ENCODE data around the gene C2orf92.
A peak's percentile ranks its signal among the peaks of the same experiment; 100 is the strongest.
"Not testable (repeated sequence)": the region's sequence is repeated elsewhere in the genome, so short reads cannot be mapped to it uniquely, and the experiment has no call there.

Gene C2orf92

DNA sequence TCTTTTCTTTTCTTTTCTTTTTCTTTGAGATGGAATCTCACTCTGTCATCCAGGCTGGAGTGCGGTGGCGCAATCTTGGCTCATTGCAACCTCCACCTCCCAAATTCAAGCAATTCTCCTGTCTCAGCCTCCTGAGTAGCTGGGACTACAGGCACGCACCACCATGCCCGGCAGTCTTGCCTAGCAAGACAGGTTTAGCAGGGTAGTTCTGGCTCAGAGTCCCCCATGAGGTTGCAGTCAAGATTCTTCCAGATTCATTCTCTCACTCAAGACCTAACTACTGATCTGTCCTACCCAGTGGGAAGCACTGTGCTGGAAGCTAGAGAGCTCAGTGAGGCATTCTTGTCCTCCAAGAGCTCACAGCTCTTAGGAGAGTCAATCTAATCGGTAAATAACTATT lies 26.2 kb downstream of the C2orf92 start:
- DNase-seq: no peak

DNA sequence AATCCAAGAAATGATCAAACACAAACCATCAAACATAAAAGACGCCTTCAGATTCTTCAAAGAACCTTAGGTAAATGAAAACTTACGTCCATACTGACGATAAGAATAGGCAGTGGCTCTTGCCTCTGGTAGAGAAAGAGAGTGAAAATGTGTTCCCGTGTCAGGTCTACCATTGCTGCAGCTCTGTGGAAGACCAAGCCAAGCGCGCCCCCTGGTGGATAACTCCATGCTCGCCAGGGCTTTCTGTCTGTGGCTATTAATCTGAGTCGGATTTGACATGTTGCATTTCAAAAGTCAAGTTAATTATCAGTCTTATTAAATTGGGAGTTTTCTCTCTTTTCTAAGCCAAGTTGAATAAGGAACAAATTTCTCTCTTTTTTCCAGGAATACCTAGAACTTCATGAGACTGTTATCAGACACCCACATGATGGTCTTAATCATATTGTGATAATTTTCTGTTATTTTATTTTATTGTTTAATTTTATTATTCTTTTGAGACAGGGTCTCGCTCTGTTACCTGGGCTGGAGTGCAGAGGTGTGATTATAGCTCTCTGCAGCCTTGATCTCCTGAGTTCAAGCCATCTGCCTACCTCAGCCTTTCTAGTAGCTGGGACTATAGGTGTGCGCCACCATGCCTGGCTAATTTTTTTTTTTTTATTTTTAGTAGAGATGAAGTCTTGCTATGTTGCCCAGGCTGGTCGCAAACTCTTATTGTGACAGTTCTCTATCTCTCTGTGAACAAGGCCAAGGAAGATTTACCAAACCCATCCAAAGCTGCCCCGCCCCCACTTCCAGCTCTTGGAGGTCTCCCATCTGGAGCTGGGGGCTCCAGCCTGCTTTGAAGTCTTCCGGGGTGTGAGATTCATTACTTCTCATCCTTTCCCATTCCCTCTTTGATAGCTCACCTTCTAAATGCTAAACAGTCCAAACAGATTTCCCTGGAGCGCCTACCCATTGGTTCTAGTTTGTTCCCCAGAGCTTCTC lies 28.0 kb downstream of the C2orf92 start:
- DNase-seq: peak; percentile 76

- DNase-seq: no peak
These were observed 29.0 kb downstream of the C2orf92 start for GRCh38 chr2:97698530-97698929.

DNA sequence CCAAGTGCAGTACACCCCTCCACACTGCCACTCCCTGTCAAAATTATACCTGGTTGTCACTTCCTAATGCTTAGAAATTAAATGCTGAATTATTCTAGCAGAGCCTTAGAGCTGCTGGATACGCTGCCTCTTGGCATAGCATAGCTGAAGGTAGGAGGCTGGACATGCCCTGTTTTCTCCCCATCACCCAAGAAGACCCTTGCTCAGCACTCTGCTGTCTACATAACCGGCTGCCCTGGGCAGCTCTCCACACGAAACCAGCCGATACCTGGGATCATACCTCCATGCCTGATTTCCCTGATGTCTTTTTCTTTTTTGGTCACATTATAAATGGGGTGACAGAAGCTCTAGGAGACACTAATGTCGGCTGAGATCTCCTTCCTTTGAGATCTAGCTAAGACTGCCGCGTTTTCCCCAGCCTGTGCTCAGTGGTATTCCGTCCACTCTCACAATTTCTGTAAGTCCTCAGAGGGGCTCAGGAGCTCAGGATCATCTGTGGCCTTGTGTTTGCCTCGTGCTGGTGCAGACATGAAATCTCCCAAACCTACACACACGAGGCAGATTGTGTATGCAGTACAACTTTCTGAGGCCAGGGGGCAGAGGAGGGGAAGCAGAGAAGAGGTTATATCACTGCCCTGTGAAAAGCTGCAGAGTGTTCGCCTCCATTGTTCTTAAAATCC lies 30.4 kb downstream of the C2orf92 start:
- peak; percentile 57 for DNase-seq

DNA sequence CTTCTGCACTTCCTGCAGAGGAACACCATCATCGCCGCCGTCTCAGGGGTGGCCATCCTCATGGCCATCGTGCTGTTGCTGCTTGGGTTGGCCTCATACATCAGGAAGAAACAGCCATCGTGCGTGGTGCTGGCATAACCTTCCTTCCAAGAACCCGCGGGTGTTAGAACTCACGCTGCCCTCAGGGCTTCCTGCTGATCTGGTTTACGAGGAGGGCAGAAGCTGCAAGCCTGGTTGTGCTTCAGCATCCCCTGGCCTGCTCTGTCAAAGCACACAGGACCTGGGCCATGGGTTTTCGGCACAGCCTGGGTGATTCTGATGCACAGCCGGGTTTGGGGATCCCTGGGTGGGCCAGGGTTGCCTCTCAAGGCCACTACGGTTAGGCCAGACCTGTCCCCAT lies 31.7 kb downstream of the C2orf92 start:
- DNase-seq: no peak

DNA sequence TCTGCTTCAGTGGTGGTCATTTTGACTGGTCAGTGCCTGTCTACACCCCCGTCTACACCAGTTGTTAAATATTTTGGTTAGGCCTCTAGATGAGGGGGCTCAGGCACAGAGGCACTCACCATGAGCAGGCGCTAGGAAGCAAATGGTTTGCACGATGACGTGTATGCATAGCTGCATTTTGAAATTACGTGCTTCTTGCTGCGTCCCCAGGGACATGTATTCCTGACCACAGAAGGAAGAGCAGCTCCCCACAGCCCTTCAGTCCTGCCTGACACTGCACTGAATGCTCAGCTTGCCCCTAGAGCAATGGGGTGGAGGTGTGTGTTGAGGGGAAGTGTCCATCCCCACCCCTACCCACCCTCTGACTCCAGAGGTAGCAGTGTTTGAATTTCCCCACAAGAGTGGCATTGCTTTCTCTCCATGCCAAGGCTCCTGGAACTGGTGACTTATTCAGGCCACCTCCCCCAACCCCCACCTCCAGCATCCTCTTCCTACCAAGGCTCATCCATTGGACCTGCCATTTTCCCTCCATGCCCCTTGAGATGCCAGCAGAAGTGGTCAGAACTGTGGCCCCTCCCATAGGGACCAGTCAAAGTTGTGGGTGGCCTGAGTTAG lies 32.4 kb downstream of the C2orf92 start:
- DNase-seq: no peak

GRCh38 chr2:97702731-97703470 lies 33.4 kb downstream of the C2orf92 start:
- DNase-seq: no peak

- DNase-seq: no peak
These were observed 34.2 kb downstream of the C2orf92 start for GRCh38 chr2:97703741-97704140.

GRCh38 chr2:97704989-97705388 lies 35.5 kb downstream of the C2orf92 start:
- no peak for DNase-seq

DNA sequence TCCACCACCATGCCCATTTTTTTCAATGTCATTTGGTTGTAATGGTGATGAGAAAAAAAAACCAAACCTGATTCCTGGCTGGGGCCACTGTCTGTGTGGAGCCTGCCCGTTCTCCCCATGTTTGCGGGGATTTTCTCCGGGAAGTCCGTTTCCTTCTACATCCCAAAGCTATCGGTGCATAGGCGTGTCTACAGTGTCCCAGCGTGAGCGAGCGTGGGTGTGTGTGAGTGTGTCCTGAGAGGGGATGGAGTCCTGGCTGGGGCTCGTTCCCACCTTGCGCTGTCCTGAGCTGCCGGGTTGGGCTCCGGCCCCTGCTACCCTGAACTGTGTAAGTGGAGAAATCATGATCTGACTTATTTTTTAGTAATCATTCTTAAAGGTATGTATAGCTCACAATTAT lies 36.6 kb downstream of the C2orf92 start:
- no peak for DNase-seq

DNA sequence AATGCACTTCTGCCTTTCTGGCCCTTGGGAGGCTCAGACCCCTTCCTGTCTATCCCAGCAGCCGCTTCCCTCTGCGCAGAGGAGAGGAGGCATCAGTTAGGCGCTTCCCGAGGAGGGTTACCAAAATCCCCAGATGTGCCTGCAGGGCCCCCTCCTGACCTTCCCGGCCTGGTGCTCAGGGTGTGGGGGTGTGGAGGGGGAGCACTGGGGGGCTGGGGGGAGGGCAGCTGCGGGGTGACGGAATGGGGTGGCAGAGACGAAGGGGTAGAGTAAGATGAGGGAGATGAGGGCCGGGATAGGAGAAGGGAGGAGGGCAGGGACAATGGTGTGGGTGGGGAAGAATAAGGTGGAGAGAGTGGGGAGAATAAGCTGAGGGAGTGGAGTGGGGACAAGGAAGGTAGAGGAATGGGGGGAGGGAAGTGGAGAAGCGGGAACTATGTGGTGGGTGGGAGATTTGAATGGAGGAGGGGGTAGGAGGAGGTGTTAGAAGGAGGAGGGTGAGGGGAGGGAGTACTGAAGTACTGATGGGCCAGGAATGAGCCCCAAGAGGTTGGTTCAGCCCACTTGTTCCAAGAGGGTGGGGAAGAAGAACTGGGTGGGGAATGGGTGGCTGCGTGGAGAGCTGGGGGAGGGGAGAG lies 37.3 kb downstream of the C2orf92 start:
- DNase-seq: no peak

DNA sequence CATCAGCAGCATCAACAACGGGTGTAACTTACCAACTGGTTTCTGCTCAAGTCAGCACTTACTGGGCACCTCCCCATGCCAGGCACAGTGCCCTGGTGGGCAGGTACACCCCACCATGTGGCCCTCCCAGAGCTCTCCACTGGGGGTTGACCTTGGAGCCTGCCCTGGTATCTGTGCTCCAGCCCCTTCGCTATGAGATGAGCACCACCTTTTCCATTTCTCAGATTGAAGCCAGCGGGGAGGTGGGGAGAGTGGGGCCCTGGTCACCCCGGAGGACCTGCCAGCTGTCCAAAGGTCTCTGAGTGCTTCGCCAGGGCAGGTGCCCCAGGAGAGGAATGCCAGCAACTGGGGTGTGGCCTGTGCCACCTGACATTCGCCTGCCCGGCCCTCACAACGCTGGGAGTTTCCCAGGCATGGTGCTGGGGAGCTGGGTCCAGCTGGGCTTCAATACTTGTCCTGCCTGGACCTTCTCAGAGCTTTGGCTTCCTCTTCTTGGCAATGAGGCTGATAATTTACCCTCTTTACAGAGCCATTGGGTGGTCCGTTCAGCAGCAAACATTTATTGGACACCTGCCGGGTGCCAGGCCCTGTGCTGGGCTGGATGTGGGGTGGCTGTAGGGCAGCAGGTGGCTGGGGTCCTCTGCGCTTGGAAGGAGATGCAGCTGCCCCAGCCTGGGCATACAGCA lies 38.0 kb downstream of the C2orf92 start:
- no peak for DNase-seq

DNA sequence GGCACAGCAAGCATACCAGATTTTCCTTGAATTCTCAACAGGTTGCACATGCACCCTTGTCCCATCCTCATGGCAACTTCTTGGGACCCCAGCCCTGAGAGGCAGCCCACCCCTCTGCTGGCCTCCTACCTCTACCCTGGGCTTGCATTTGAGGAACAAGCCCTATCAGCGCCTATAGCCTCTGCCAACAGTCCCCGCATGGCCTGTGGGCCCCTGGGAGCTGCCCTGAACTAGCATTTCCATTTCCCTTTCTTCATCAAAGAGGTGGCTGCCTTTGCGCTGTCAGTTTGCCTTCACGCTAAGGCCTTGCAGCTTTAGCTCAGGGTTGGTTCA lies 38.5 kb downstream of the C2orf92 start:
- DNase-seq: no peak

GRCh38 chr2:97708608-97709007 lies 39.1 kb downstream of the C2orf92 start:
- DNase-seq: no peak

DNA sequence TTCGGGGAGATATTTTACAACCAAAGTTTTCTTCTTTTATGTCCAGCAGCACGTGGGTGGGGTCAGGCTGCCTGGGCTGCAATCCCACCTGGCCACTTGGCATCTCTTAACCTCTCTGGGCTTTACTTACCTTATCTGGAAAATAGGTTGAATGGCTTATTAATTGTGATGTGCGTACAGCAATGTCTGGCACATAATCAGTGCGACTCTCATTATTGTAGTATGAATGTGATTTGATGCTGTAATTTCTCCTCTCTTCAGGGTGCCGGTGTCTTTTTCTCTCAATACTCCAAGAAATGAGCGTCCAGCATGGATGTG lies 41.8 kb downstream of the C2orf92 start:
- no peak for DNase-seq

DNA sequence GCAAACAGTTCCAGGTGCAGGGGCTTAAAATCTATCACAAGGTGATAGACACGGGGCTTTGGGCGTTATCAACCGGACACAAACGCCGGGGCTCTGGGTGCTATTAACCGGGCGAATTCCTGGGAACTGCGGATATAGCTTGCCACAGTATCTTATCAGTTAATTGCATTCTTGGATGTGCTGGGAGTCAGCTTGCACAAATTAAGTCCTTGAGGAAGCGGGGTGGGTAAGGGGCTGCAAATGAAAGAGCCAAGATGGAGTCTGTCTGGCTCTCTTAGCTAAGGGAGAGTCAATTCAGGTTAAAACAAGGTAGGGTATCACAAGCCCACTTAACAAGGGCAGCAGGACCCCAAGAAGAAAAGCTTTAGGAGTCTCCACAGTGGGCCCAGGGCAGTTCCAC lies 42.7 kb downstream of the C2orf92 start:
- not testable (repeated sequence) for DNase-seq

GRCh38 chr2:97712693-97713295 lies 43.3 kb downstream of the C2orf92 start:
- no peak for DNase-seq

DNA sequence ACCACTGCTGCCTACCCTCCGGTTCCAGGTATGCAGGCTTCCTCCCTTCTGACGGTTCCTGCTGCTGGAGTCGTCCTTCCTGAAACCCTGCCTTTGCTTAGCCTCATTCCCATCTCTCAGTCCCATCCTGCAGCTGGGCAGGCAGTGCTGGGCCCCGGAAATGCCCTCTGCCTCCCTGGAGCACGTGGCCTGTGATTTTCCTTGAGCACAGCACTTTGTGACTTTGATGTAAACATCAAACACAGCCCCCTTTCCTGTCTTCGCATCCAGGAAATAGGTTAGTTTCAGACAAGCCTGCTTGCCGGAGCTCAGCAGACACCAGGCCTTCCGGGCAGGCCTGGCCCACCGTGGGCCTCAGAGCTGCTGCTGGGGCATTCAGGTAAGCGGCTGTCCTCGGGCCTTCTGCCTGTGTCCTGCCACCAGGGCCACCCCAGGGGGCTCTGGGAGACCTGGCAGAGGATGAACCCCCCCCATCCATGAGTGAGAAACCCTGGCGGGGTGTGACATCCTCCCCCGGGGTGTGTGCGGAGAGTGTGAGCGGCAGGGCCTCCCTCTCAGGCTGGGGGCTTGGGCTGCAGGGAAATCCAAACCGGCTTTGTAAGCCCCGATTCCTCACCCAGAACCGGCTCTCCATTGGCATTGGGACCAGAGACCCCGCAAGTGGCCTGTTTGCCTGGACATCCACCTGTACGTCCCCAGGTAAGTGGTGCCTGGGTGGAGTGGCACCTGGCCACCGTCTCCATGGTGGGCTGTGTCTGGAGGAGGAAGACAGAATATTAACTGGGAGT lies 44.0 kb downstream of the C2orf92 start, which contains the start of gene ZAP70:
Gene ZAP70 (plus strand): TSS at position 281 of the 788 bp plus-strand sequence. CDS start 10,461 bp downstream, outside the sequence.
- DNase-seq: no peak

DNA sequence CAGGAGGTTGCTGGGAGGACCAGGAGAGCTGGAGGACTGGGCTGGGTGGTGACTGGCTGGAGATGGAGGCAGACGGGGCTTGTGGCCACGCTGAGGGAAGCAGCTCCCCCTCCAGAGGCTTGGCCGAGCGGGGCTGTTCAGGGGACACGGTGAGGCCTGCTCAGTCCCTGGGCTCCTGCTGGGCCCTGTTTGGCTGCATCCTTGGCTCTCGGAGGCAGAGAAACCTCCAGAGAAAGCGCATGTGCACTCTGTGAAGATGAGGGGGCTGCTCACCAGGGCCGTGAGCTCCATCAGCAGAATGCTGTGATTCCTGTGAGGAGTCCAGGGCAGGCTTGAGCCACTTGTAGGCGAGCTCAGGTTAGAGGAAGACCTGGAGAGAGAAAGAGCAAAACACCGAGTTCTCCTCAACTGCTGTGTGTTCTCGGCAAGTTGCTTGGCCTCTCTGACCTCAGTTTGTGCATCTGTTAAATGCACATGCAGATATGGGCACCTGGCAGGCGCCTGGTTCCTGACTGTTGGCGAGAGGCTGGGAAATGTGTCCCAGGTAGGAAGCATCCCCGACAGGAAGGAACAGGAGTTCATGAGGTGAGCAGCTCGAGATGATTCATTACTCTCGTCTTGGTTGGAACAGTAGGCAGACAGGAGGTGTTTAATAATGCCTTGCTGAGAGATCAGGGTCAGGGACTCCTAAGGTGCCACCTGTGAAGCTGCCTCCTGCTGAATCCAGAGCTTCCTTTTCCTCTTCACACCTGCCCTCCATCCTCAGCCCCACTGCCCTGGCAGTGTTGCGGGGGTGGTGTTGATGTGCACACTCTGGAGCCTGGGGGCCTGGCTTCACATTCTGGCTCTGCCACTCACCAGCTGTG lies 44.8 kb downstream of the C2orf92 start:
- no peak for DNase-seq

Data from NCI-H2171 (cell line).